OCI-LY3 (cell line): Measurements from ENCODE around the gene PTPN23.

Source experiments
- EZH2phosphoT487 ChIP-seq: fragments of 200-600 bp; shearing (Covaris generic); IDR thresholded peaks from 2 replicates; pipeline ENCODE4 v1.6.1; 2018; ENCODE audit warnings: antibody characterized with exemption, mixed run types, low read depth
- TF ChIP-seq, protein P1 (sequence below): fragments of 200-600, 300-600 bp; sonication (generic); IDR thresholded peaks from 2 replicates; pipeline ENCODE4 v1.5.1; 2014; ENCODE audit warnings: antibody characterized with exemption, low read length, low read depth

DNA sequence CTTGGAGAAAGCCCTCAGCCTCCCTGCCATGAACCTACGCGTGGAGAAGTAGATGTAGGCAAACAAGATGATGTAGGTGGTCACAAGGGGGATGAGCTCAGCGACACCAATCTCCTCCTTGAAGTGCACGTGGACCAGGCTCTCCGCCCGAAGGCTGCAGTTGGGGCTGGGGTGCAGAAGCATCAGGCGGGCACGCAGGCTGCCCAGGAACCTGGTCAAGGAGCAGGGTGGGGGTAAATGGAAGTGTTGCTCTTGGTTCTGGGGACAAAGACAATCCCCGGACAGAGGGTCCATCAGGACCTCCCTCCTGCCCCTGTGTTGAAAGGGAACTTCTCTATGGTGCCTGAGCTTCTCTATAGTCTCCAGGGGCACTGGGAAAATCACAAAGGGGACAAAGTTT is 45.1 kb downstream of the PTPN23 start:
- TF ChIP-seq, protein P1, sequence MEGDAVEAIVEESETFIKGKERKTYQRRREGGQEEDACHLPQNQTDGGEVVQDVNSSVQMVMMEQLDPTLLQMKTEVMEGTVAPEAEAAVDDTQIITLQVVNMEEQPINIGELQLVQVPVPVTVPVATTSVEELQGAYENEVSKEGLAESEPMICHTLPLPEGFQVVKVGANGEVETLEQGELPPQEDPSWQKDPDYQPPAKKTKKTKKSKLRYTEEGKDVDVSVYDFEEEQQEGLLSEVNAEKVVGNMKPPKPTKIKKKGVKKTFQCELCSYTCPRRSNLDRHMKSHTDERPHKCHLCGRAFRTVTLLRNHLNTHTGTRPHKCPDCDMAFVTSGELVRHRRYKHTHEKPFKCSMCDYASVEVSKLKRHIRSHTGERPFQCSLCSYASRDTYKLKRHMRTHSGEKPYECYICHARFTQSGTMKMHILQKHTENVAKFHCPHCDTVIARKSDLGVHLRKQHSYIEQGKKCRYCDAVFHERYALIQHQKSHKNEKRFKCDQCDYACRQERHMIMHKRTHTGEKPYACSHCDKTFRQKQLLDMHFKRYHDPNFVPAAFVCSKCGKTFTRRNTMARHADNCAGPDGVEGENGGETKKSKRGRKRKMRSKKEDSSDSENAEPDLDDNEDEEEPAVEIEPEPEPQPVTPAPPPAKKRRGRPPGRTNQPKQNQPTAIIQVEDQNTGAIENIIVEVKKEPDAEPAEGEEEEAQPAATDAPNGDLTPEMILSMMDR: no peak
- no peak for TF ChIP-seq EZH2phosphoT487
